A549 (cell line): ENCODE results near the gene ADAT1. TPM values are rescaled to one million over a fixed set of nuclear protein-coding genes. Genes with fewer than 3 reads are reported as not detected.

Source experiments
- ATAC-seq, 2 experiments: fragments of 200-7000 bp in 1 of 2; fragments of >200 bp in 1 of 2; cut with Nextera tagmentation in 1 of 2; cut with Tn5 transposase in 1 of 2; 3 replicates each; pipeline versions ENCODE4 v1.8.0 to v1.9.1; 2018 to 2020; ENCODE audit warnings: mild to moderate bottlenecking in 1 of 2, moderate library complexity in 1 of 2
- CTCF ChIA-PET: fragments of 300-600 bp; sonication (Branson Sonifier 250); formaldehyde crosslinking; extraction: SDS; loops from one replicate; lab custom pipeline; 2021; ENCODE audit warnings: antibody characterized with exemption, inconsistent platforms; lab: Yijun Ruan, JAX
- POLR2A ChIA-PET: fragments of 350-600 bp; formaldehyde crosslinking; extraction: SDS; loops from one replicate; lab custom pipeline; 2021; ENCODE audit warnings: antibody characterized with exemption, inconsistent platforms; lab: Yijun Ruan, JAX
- DNase-seq, 2 experiments: peaks; one replicate each; pipeline versions ENCODE4 v3.0.0 to v3.0.0-alpha.2; 2011 to 2016; ENCODE audit warnings: low read depth in 1 of 2, low spot score in 1 of 2
- FAIRE-seq: peaks from 2 replicates; lab custom pipeline; 2011; peaks lifted over from hg19 to GRCh38; lab: Jason Lieb, UNC
- H3K27ac ChIP-seq, 2 experiments: fragments of >200 bp; sonication (Bioruptor Twin); formaldehyde crosslinking; 3 replicates each; pipeline ENCODE4 v1.5.1; 2016 to 2017
- H3K4me1 ChIP-seq: fragments of >200 bp; sonication (Bioruptor Twin); formaldehyde crosslinking; 3 replicates; pipeline ENCODE4 v1.6.1; 2016
- H3K4me2 ChIP-seq: fragments of >200 bp; sonication (Bioruptor Twin); formaldehyde crosslinking; 3 replicates; pipeline ENCODE4 v1.6.1; 2016
- H3K4me3 ChIP-seq: fragments of >200 bp; sonication (Bioruptor Twin); formaldehyde crosslinking; 3 replicates; pipeline ENCODE4 v1.5.1; 2016
- H3K9me3 ChIP-seq: fragments of >200 bp; sonication (Bioruptor Twin); formaldehyde crosslinking; 3 replicates; pipeline ENCODE4 v1.6.1; 2016
- BCL3 ChIP-seq: fragments of >200 bp; sonication (Bioruptor Twin); formaldehyde crosslinking; IDR thresholded peaks from 3 replicates; pipeline ENCODE4 v1.6.1; 2016
- BHLHE40 ChIP-seq: IDR thresholded peaks from 2 replicates; pipeline ENCODE4 v1.6.1; 2012; ENCODE audit warnings: low read depth, low read length, inconsistent platforms
- CBX8 ChIP-seq: fragments of 200-600 bp; sonication (generic); IDR thresholded peaks from 2 replicates; pipeline ENCODE4 v1.6.1; 2016
- CEBPB ChIP-seq, 2 experiments: fragments of >200 bp in 1 of 2; sonication (Bioruptor Twin) in 1 of 2; formaldehyde crosslinking in 1 of 2; IDR thresholded peaks; 2 replicates each; pipeline ENCODE4 v1.6.1; 2012 to 2016
- CHD2 ChIP-seq: fragments of 150-350 bp; IDR thresholded peaks from 2 replicates; pipeline ENCODE4 v1.6.1; 2014; ENCODE audit warnings: low read length; ENCODE audit not compliant: partially characterized antibody
- CTCF ChIP-seq: fragments of >200 bp; sonication (Bioruptor Twin); formaldehyde crosslinking; IDR thresholded peaks from 3 replicates; pipeline ENCODE4 v1.5.1; 2016
- EHF ChIP-seq: fragments of 250-450 bp; sonication (Bioruptor Pico); IDR thresholded peaks from 2 replicates; pipeline ENCODE4 v1.5.0; 2020; ENCODE audit warnings: mild to moderate bottlenecking
- EHMT2 ChIP-seq: fragments of 200-600 bp; sonication (generic); IDR thresholded peaks from 2 replicates; pipeline ENCODE4 v1.6.1; 2016; ENCODE audit warnings: antibody characterized with exemption, low read depth, mild to moderate bottlenecking, moderate library complexity
- EP300 ChIP-seq, 2 experiments: fragments of >200 bp; sonication (Bioruptor Twin); formaldehyde crosslinking; IDR thresholded peaks; 2 replicates in 1 of 2; 3 replicates in 1 of 2; pipeline ENCODE4 v1.6.1; 2016 to 2017
- ESRRA ChIP-seq: fragments of 150-350 bp; IDR thresholded peaks from 2 replicates; pipeline ENCODE4 v1.6.1; 2014; ENCODE audit warnings: mild to moderate bottlenecking, low read length, borderline replicate concordance
- FOSL2 ChIP-seq, 2 experiments: fragments of 450-650 bp in 1 of 2; fragments of >200 bp in 1 of 2; sonication (Bioruptor Twin) in 1 of 2; formaldehyde crosslinking; IDR thresholded peaks; 2 replicates each; pipeline versions ENCODE4 v1.5.0 to v1.6.1; 2016 to 2020; ENCODE audit warnings: mild to moderate bottlenecking in 1 of 2, moderate library complexity in 1 of 2
- GATA3 ChIP-seq: IDR thresholded peaks from 2 replicates; pipeline ENCODE4 v1.6.1; 2012; ENCODE audit warnings: borderline replicate concordance
- HDAC2 ChIP-seq: fragments of 200-600 bp; sonication (generic); IDR thresholded peaks from 2 replicates; pipeline ENCODE4 v1.6.1; 2016
- HES2 ChIP-seq: fragments of >200 bp; sonication (Bioruptor Twin); formaldehyde crosslinking; IDR thresholded peaks from 2 replicates; pipeline ENCODE4 v1.6.1; 2016
- HEYL ChIP-seq: fragments of 250-450 bp; sonication (Bioruptor Pico); IDR thresholded peaks from 2 replicates; pipeline ENCODE4 v1.8.0; 2021; ENCODE audit warnings: mild to moderate bottlenecking, moderate library complexity
- HMGXB4 ChIP-seq: fragments of 250-450 bp; sonication (Bioruptor Pico); IDR thresholded peaks from 2 replicates; pipeline ENCODE4 v1.5.0; 2021; ENCODE audit warnings: mild to moderate bottlenecking, moderate library complexity, borderline replicate concordance
- HOXB13 ChIP-seq: fragments of 250-450 bp; sonication (Bioruptor Pico); IDR thresholded peaks from 2 replicates; pipeline ENCODE4 v1.5.0; 2020; ENCODE audit warnings: low read depth, mild to moderate bottlenecking, moderate library complexity
- HOXB5 ChIP-seq: fragments of 250-450 bp; sonication (Bioruptor Pico); IDR thresholded peaks from 2 replicates; pipeline ENCODE4 v1.5.0; 2020; ENCODE audit warnings: mild to moderate bottlenecking, moderate library complexity
- KDM1A ChIP-seq: fragments of 200-600 bp; sonication (generic); IDR thresholded peaks from 2 replicates; pipeline ENCODE4 v1.6.1; 2016; ENCODE audit warnings: low read depth, mild to moderate bottlenecking
- MAFK ChIP-seq: fragments of 450-650 bp; IDR thresholded peaks from 2 replicates; pipeline ENCODE4 v1.6.1; 2014; ENCODE audit not compliant: partially characterized antibody
- MAX ChIP-seq: IDR thresholded peaks from 2 replicates; pipeline ENCODE4 v1.6.1; 2012
- MAZ ChIP-seq: fragments of 150-350 bp; IDR thresholded peaks from 2 replicates; pipeline ENCODE4 v1.6.1; 2014; ENCODE audit warnings: antibody characterized with exemption, low read depth, low read length, borderline replicate concordance
- NFE2L2 ChIP-seq: fragments of 150-350 bp; conservative IDR thresholded peaks from 2 replicates; pipeline ENCODE4 v1.6.1; 2014; ENCODE audit warnings: low read length
- NR3C1 ChIP-seq: fragments of >200 bp; sonication (Bioruptor Twin); formaldehyde crosslinking; IDR thresholded peaks from 3 replicates; pipeline ENCODE4 v1.6.1; 2017
- PBX3 ChIP-seq: IDR thresholded peaks from 2 replicates; pipeline ENCODE4 v1.6.1; 2012
- PHF8 ChIP-seq: fragments of 200-600 bp; sonication (generic); IDR thresholded peaks from 2 replicates; pipeline ENCODE4 v1.6.1; 2016; ENCODE audit warnings: low read depth, mild to moderate bottlenecking, antibody characterized with exemption, moderate library complexity, borderline replicate concordance
- POLR2A ChIP-seq: IDR thresholded peaks from 2 replicates; pipeline ENCODE4 v1.6.1; 2012; ENCODE audit warnings: mild to moderate bottlenecking, low read length
- RCOR1 ChIP-seq: fragments of 150-350 bp; IDR thresholded peaks from 2 replicates; pipeline ENCODE4 v1.6.1; 2014; ENCODE audit warnings: antibody characterized with exemption, low read length, low read depth
- RFX5 ChIP-seq: fragments of 450-650 bp; IDR thresholded peaks from 2 replicates; pipeline ENCODE4 v1.7.1; 2014; ENCODE audit warnings: antibody characterized with exemption, mild to moderate bottlenecking, moderate library complexity
- RNF2 ChIP-seq: fragments of 200-600 bp; sonication (generic); IDR thresholded peaks from 2 replicates; pipeline ENCODE4 v1.6.1; 2016; ENCODE audit warnings: low read depth, mild to moderate bottlenecking, antibody characterized with exemption, moderate library complexity, borderline replicate concordance
- SREBF2 ChIP-seq: fragments of 450-650 bp; IDR thresholded peaks from 2 replicates; pipeline ENCODE4 v1.6.1; 2014; ENCODE audit warnings: mild to moderate bottlenecking, moderate library complexity
- TP53 ChIP-seq: fragments of 250-450 bp; sonication (Bioruptor Pico); IDR thresholded peaks from 2 replicates; pipeline ENCODE4 v1.5.0; 2021; ENCODE audit warnings: mild to moderate bottlenecking, moderate library complexity
- USF2 ChIP-seq: fragments of 450-650 bp; IDR thresholded peaks from 2 replicates; pipeline ENCODE4 v1.6.1; 2014; ENCODE audit warnings: antibody characterized with exemption
- ZSCAN20 ChIP-seq: fragments of 250-450 bp; sonication (Bioruptor Pico); IDR thresholded peaks from 2 replicates; pipeline ENCODE4 v1.8.0; 2022; ENCODE audit warnings: mild to moderate bottlenecking, moderate library complexity
- WGBS: methylation state at CpG from one replicate; pipeline ENCODE4 v1.1.6; 2017; ENCODE audit errors: missing lambda C conversion rate; 5-methylcytosine and 5-hydroxymethylcytosine counted together
- polyA minus RNA-seq: library from RNA; depleted of rRNA, polyadenylated mRNA; stranded (reverse); fragments of >200 nt; gene quantifications from 2 replicates; pipeline ENCODE4 v1.2.3, GENCODE V29; 2011; rRNA and poly(A)+ RNA removed
- polyA plus RNA-seq, 4 experiments: library from polyadenylated mRNA; depleted of rRNA in 3 of 4; stranded (reverse); fragments of >200 nt; fragmentation: RNase III in 1 of 4; extraction: RNeasy Plus Mini Kit Qiagen cat#74134 plus additional on column Dnase treatment in 1 of 4; gene quantifications; 2 replicates in 3 of 4; 3 replicates in 1 of 4; pipeline ENCODE4 v1.2.3, GENCODE V29; 2011 to 2017

ADAT1 gene
- 53.5 and 70.0 TPM in 2 replicates for polyA plus RNA-seq (2011; rRNA removed)
- 25.8 and 31.8 TPM in 2 replicates for polyA plus RNA-seq (2012; cell fraction: cytosol; rRNA removed)
- polyA plus RNA-seq (2012; cell fraction: nucleus; rRNA removed): 16.3 and 30.6 TPM in 2 replicates
- 41.8 to 47.7 TPM (median 45.4 TPM) in 3 replicates for polyA plus RNA-seq (2017; fragmentation: RNase III; extraction: RNeasy Plus Mini Kit Qiagen cat#74134 plus additional on column Dnase treatment)
- polyA minus RNA-seq: 40.5 and 50.0 TPM in 2 replicates

GRCh38 chr16:75622761-75623605, at the start of gene ADAT1:
ADAT1 (minus strand) TSS chr16:75623281; CDS start chr16:75620799, 2,482 bp downstream.
- H3K4me1 ChIP-seq: peaks cover 19% of the 10 kb centered on the region
- no peak for TF ChIP-seq HEYL (CRISPR knock-in tag)
- no peak for TF ChIP-seq ESRRA
- TF ChIP-seq HOXB5 (CRISPR knock-in tag): no peak
- no peak for TF ChIP-seq TP53 (CRISPR knock-in tag)
- TF ChIP-seq HMGXB4 (CRISPR knock-in tag): no peak
- peak; percentile 89 for TF ChIP-seq MAX
- TF ChIP-seq RNF2: no peak
- peak; percentile 79 for TF ChIP-seq PHF8
- no peak for TF ChIP-seq EHF
- no peak for TF ChIP-seq EP300 (IDR thresholded peaks at IDR 0.05)
- no peak for TF ChIP-seq HOXB13 (CRISPR knock-in tag)
- TF ChIP-seq GATA3: peak; percentile 18; the same call in 1 of the 2 replicates
- TF ChIP-seq USF2: no peak
- TF ChIP-seq CBX8: no peak
- no peak for TF ChIP-seq CTCF
- no peak for TF ChIP-seq RCOR1
- TF ChIP-seq SREBF2: no peak
- TF ChIP-seq PBX3: peak; percentile 52; the same call in 1 of the 2 replicates
- TF ChIP-seq MAZ: no peak
- no peak for TF ChIP-seq CEBPB (IDR thresholded peaks at IDR 0.05)
- peak; percentile 93 for TF ChIP-seq BCL3
- no peak for TF ChIP-seq KDM1A
- no peak for TF ChIP-seq HDAC2
- TF ChIP-seq BHLHE40: no peak
- no peak for TF ChIP-seq EHMT2
- TF ChIP-seq RFX5: no peak
- TF ChIP-seq POLR2A: peak; percentile 88
- TF ChIP-seq MAFK: no peak
- TF ChIP-seq FOSL2 (IDR thresholded peaks at IDR 0.05): no peak
- 0 out of 2 replicates have a peak, but pooled peaks have one; percentile 8 for TF ChIP-seq FOSL2 (CRISPR knock-in tag; IDR thresholded peaks at IDR 0.05)
- no peak for TF ChIP-seq HES2
- no peak for TF ChIP-seq ZSCAN20
- TF ChIP-seq NFE2L2: no peak
- no peak for TF ChIP-seq NR3C1
- TF ChIP-seq CHD2: peak; percentile 95

More at GRCh38 chr16:75622761-75623605, at the start of gene ADAT1:
- peak within 1 kb of the TSS; percentile 91 to 96 for H3K27ac ChIP-seq
- FAIRE-seq (no peak), DNase-seq (peak; percentile 94 to 98), ATAC-seq (peak; percentile 95 to 98)
- ChIA-PET CTCF (interaction anchor here (0.8 to 1.5 kb wide), 4 partner anchors 11 to 150 kb away, joined by 3 to 8 read pairs (median 3); no protein-coding TSS in a partner anchor), POLR2A (interaction anchor here (0.5 to 2.2 kb wide), 11 partner anchors 8 to 424 kb away, joined by 3 to 17 read pairs (median 4); partner anchors contain the start of genes CFDP1, GABARAPL2, KARS1 and TERF2IP)
- H3K4me2 ChIP-seq: peak within 1 kb of the TSS; percentile 98
- no peaks in the 10 kb centered on the region for H3K9me3 ChIP-seq
- 2% methylated on average over 52 of the region's 62 CpGs for WGBS
- H3K4me3 ChIP-seq: peak within 1 kb of the TSS; percentile 85
